IPS-15b (cell line): Measurements from ENCODE around the gene ABCA10.
"Not testable (repeated sequence)": the region's sequence is repeated elsewhere in the genome, so short reads cannot be mapped to it uniquely, and the experiment has no call there.

Experiments used
- H3K27me3 ChIP-seq: one replicate; pipeline ENCODE4 v1.6.1; 2013; ENCODE audit warnings: low read length; ENCODE audit not compliant: control insufficient read depth, insufficient read depth
- H3K36me3 ChIP-seq: one replicate; pipeline ENCODE4 v1.6.1; 2013; ENCODE audit warnings: low read length; ENCODE audit not compliant: control insufficient read depth, insufficient read depth
- H3K4me1 ChIP-seq: one replicate; pipeline ENCODE4 v1.6.1; 2013; ENCODE audit warnings: mild to moderate bottlenecking, low read length; ENCODE audit not compliant: control insufficient read depth, insufficient read depth
- H3K4me3 ChIP-seq: one replicate; pipeline ENCODE4 v1.5.1; 2013; ENCODE audit warnings: low read depth, low read length
- H3K9ac ChIP-seq: one replicate; pipeline ENCODE4 v1.6.1; 2013; ENCODE audit warnings: low read depth, mild to moderate bottlenecking, low read length
- H3K9me3 ChIP-seq: one replicate; pipeline ENCODE4 v1.6.1; 2013; ENCODE audit warnings: mild to moderate bottlenecking, low read length; ENCODE audit not compliant: control insufficient read depth, insufficient read depth

Gene ABCA10

GRCh38 chr17:69179227-69179952 is 49.2 kb downstream of the ABCA10 start:
- H3K9me3 ChIP-seq, result no peaks in the 10 kb centered on the region
- H3K9ac ChIP-seq, result no peak overlapping the region
- no peaks in the 10 kb centered on the region for H3K36me3 ChIP-seq
- no peak overlapping the region for H3K4me3 ChIP-seq
- H3K4me1 ChIP-seq, result peaks cover 3% of the 10 kb centered on the region
- no peaks in the 10 kb centered on the region for H3K27me3 ChIP-seq

GRCh38 chr17:69176457-69176795 is 52.2 kb downstream of the ABCA10 start:
- no peaks in the 10 kb centered on the region for H3K36me3 ChIP-seq
- no peaks in the 10 kb centered on the region for H3K27me3 ChIP-seq
- H3K9me3 ChIP-seq, result no peaks in the 10 kb centered on the region
- H3K4me1 ChIP-seq, result peaks cover 3% of the 10 kb centered on the region
- no peak overlapping the region for H3K9ac ChIP-seq
- H3K4me3 ChIP-seq, result no peak overlapping the region

GRCh38 chr17:69175625-69176456 is 52.8 kb downstream of the ABCA10 start:
- peaks cover 3% of the 10 kb centered on the region for H3K4me1 ChIP-seq
- no peak overlapping the region for H3K4me3 ChIP-seq
- H3K27me3 ChIP-seq, result no peaks in the 10 kb centered on the region
- H3K9ac ChIP-seq, result no peak overlapping the region
- no peaks in the 10 kb centered on the region for H3K36me3 ChIP-seq
- no peaks in the 10 kb centered on the region for H3K9me3 ChIP-seq

GRCh38 chr17:69175262-69175624 is 53.4 kb downstream of the ABCA10 start:
- H3K36me3 ChIP-seq, result no peaks in the 10 kb centered on the region
- no peak overlapping the region for H3K4me3 ChIP-seq
- H3K9ac ChIP-seq, result no peak overlapping the region
- no peaks in the 10 kb centered on the region for H3K9me3 ChIP-seq
- no peaks in the 10 kb centered on the region for H3K27me3 ChIP-seq
- H3K4me1 ChIP-seq, result peaks cover 3% of the 10 kb centered on the region

- Histone ChIP-seq H3K4me1 (no peaks in the 10 kb centered on the region), H3K9ac (no peak overlapping the region), H3K4me3 (no peak overlapping the region), H3K9me3 (no peaks in the 10 kb centered on the region), H3K36me3 (no peaks in the 10 kb centered on the region), H3K27me3 (no peaks in the 10 kb centered on the region)
Measured at GRCh38 chr17:69173118-69173517, 55.5 kb downstream of the ABCA10 start.

GRCh38 chr17:69170377-69170776 is 58.2 kb downstream of the ABCA10 start:
- H3K27me3 ChIP-seq, result no peaks in the 10 kb centered on the region
- no peaks in the 10 kb centered on the region for H3K4me1 ChIP-seq
- no peaks in the 10 kb centered on the region for H3K36me3 ChIP-seq
- H3K9ac ChIP-seq, result no peak overlapping the region
- H3K4me3 ChIP-seq, result no peak overlapping the region
- H3K9me3 ChIP-seq, result no peaks in the 10 kb centered on the region

GRCh38 chr17:69168642-69169041 is 60.0 kb downstream of the ABCA10 start:
- H3K9me3 ChIP-seq, H3K4me1 ChIP-seq, H3K27me3 ChIP-seq, H3K9ac ChIP-seq, H3K36me3 ChIP-seq, H3K4me3 ChIP-seq: not testable (repeated sequence)

- Histone ChIP-seq H3K27me3 (no peaks in the 10 kb centered on the region), H3K4me3 (no peak overlapping the region), H3K9ac (no peak overlapping the region), H3K36me3 (no peaks in the 10 kb centered on the region), H3K9me3 (no peaks in the 10 kb centered on the region), H3K4me1 (no peaks in the 10 kb centered on the region)
Measured at GRCh38 chr17:69166957-69167356, 61.7 kb downstream of the ABCA10 start.

- no peaks in the 10 kb centered on the region for H3K9me3 ChIP-seq
- H3K9ac ChIP-seq, result no peak overlapping the region
- H3K27me3 ChIP-seq, result no peaks in the 10 kb centered on the region
- H3K4me1 ChIP-seq, result no peaks in the 10 kb centered on the region
- H3K36me3 ChIP-seq, result no peaks in the 10 kb centered on the region
- H3K4me3 ChIP-seq, result no peak overlapping the region
Measured at GRCh38 chr17:69164206-69164605, 64.4 kb downstream of the ABCA10 start.

- Histone ChIP-seq H3K36me3 (no peaks in the 10 kb centered on the region), H3K9me3 (no peaks in the 10 kb centered on the region), H3K4me1 (no peaks in the 10 kb centered on the region), H3K9ac (no peak overlapping the region), H3K4me3 (no peak overlapping the region), H3K27me3 (no peaks in the 10 kb centered on the region)
Measured at GRCh38 chr17:69159418-69159817, 69.2 kb downstream of the ABCA10 start.

GRCh38 chr17:69154267-69154666 is 74.4 kb downstream of the ABCA10 start:
- no peaks in the 10 kb centered on the region for H3K36me3 ChIP-seq
- H3K4me3 ChIP-seq, result no peak overlapping the region
- no peaks in the 10 kb centered on the region for H3K27me3 ChIP-seq
- H3K9me3 ChIP-seq, result no peaks in the 10 kb centered on the region
- H3K9ac ChIP-seq, result no peak overlapping the region
- H3K4me1 ChIP-seq, result no peaks in the 10 kb centered on the region

- Histone ChIP-seq H3K9ac (no peak overlapping the region), H3K27me3 (no peaks in the 10 kb centered on the region), H3K4me3 (no peak overlapping the region), H3K9me3 (no peaks in the 10 kb centered on the region), H3K36me3 (no peaks in the 10 kb centered on the region), H3K4me1 (no peaks in the 10 kb centered on the region)
Measured at GRCh38 chr17:69150333-69150732, 78.3 kb downstream of the ABCA10 start.
